ENCODE measurements around the gene CREB3L2. TPM values are rescaled to one million over a fixed set of nuclear protein-coding genes. Genes with fewer than 3 reads are reported as not detected.

CREB3L2 gene
- total and polyA plus RNA-seq, 11 donors = 4.0 to 40.6 (median 21.8) TPM

DNA sequence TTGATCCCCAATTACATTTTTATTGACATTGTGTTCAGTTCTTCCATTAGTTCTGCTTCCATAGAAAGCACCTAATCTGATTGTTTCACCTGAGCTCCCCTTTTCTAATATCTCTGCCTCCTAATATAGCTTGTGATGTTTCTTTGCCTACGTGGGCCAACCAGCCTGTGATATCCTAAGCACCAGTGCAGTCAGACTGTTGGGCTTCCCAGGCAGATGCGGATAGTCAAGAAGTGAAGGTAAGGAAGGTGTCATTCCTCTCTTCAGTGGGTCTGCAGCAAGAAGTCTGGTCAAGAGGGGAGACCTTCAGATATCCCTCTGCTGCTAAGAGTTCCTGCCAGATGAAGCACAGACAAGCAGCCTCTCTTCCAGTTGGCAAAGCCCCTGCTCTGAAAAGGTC, 138.9 kb downstream of the CREB3L2 start:
- intact Hi-C loops (cut with DNase I) = loop anchor here in 1 of 10 donors (5.0 kb wide), 1 partner anchor 34 kb away; no protein-coding TSS in a partner anchor
- DNase-seq = no peak
- peaks cover 0 to 17% (median 2%) of the 10 kb centered on the region in 12 donors for H3K4me1 ChIP-seq
- peak overlapping the region in 3 of 12 donors; percentile 10 to 28 (median 11) for H3K27ac ChIP-seq
- 60 to 73% (median 65%) methylated on average over 2 of the region's 2 CpGs for WGBS, 4 donors
- H3K27me3 ChIP-seq = no peaks in the 10 kb centered on the region
- H3K4me3 ChIP-seq = no peak overlapping the region
- H3K36me3 ChIP-seq = peaks cover 0 to 70% (median 12%) of the 10 kb centered on the region in 9 donors
- peak in 3 of 4 donors; percentile 34 to 65 (median 34) for ATAC-seq
- TF ChIP-seq, protein P1, sequence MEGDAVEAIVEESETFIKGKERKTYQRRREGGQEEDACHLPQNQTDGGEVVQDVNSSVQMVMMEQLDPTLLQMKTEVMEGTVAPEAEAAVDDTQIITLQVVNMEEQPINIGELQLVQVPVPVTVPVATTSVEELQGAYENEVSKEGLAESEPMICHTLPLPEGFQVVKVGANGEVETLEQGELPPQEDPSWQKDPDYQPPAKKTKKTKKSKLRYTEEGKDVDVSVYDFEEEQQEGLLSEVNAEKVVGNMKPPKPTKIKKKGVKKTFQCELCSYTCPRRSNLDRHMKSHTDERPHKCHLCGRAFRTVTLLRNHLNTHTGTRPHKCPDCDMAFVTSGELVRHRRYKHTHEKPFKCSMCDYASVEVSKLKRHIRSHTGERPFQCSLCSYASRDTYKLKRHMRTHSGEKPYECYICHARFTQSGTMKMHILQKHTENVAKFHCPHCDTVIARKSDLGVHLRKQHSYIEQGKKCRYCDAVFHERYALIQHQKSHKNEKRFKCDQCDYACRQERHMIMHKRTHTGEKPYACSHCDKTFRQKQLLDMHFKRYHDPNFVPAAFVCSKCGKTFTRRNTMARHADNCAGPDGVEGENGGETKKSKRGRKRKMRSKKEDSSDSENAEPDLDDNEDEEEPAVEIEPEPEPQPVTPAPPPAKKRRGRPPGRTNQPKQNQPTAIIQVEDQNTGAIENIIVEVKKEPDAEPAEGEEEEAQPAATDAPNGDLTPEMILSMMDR (IDR thresholded peaks at IDR 0.05) = no peak
- no peak for TF ChIP-seq POLR2A (IDR thresholded peaks at IDR 0.05)
- H3K9me3 ChIP-seq = peaks cover 0 to 13% (median 4%) of the 10 kb centered on the region in 12 donors

DNA sequence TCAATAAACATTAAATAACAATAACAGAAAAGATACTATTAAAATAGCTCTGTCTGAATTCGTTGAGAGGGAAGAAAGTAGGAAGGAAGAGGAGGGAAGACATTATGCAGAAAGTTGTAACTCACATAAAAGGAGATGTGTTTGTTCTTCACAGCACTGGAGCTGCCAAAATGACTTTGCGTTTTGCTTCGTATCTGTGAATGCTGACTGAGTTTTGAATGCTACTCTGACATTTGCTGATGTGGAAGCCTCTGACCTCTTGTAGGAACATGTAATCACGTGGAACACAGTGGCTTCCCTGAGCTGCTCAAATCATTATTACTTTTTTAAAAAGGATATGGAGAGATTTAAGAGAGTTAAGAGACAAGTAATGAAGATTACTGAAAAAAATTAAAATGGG, 139.5 kb downstream of the CREB3L2 start:
- Histone ChIP-seq H3K4me1 (peaks cover 0 to 13% (median 0%) of the 10 kb centered on the region in 12 donors), H3K27me3 (no peaks in the 10 kb centered on the region), H3K4me3 (no peak overlapping the region), H3K36me3 (peaks cover 0 to 64% (median 12%) of the 10 kb centered on the region in 9 donors), H3K9me3 (peaks cover 0 to 13% (median 4%) of the 10 kb centered on the region in 12 donors), H3K27ac (peak overlapping the region in 3 of 12 donors; percentile 10 to 28 (median 11))
- intact Hi-C loops (cut with DNase I) = loop anchor here in 1 of 10 donors (5.0 kb wide), 1 partner anchor 35 kb away; no protein-coding TSS in a partner anchor
- TF ChIP-seq POLR2A (IDR thresholded peaks at IDR 0.05) = no peak
- TF ChIP-seq, protein P1 (IDR thresholded peaks at IDR 0.05) = no peak
- WGBS, 4 donors = 21 to 40% (median 32%) methylated on average over 4 of the region's 4 CpGs
- DNase-seq (no peak), ATAC-seq (no peak)

DNA sequence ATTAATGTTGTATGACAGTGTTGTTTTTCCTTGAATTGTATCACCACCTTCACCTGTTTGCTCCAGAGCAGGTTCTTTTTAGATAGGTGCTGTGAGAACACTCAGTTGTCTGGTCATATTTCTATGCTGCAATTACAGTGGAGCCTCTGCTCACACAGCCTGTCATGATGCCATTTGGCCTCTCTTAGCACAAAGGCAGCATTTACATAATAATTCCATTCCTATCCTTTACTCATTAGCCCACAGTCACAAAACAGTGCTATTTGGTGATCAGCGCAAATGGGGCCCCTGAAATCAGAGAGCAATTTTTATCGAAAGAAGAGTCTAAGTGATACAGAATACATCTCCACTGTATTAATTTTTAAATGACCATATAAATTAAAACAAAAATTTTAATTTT, 141.3 kb downstream of the CREB3L2 start:
- Histone ChIP-seq H3K9me3 (peaks cover 0 to 3% (median 0%) of the 10 kb centered on the region in 12 donors), H3K27me3 (no peaks in the 10 kb centered on the region), H3K4me3 (no peak overlapping the region), H3K36me3 (peaks cover 0 to 46% (median 9%) of the 10 kb centered on the region in 9 donors), H3K27ac (no peak overlapping the region), H3K4me1 (peaks cover 0 to 13% (median 0%) of the 10 kb centered on the region in 12 donors)
- 94 to 100% (median 98%) methylated on average over 2 of the region's 2 CpGs for WGBS, 4 donors
- TF ChIP-seq, protein P1 (IDR thresholded peaks at IDR 0.05) = no peak
- TF ChIP-seq POLR2A (IDR thresholded peaks at IDR 0.05) = no peak
- intact Hi-C loops (cut with DNase I) = loop anchor here in 1 of 10 donors (5.0 kb wide), 1 partner anchor 37 kb away; no protein-coding TSS in a partner anchor
- ATAC-seq (no peak), DNase-seq (no peak)

DNA sequence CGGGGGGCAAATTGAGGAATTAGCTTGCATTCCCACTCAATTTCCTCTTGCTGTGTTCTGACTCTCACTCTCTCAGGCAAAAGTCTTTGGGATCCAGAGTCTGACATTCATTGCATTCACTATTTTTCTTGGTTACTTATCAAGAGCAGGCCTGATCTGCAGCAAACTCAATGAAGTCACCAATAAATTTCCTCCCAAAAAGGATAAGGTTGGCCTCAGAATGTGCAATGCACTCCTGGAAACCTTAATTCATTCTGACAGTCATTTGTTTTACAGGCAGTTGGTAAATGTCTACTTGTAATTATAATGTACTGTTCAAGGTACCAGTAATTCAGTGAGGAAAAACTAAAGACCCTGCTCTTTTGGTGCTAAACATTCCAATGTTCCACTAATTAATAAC, 148.8 kb downstream of the CREB3L2 start:
- no peak for TF ChIP-seq POLR2A (IDR thresholded peaks at IDR 0.05)
- TF ChIP-seq, protein P1 (IDR thresholded peaks at IDR 0.05) = no peak
- peaks cover 0 to 8% (median 0%) of the 10 kb centered on the region in 9 donors for H3K27me3 ChIP-seq
- intact Hi-C loops (cut with DNase I) = no loop called here
- WGBS, 4 donors = 100% methylated on average over 1 of the region's 1 CpG
- H3K4me3 ChIP-seq = no peak overlapping the region
- H3K9me3 ChIP-seq = no peaks in the 10 kb centered on the region
- H3K36me3 ChIP-seq = peaks cover 0 to 8% (median 0%) of the 10 kb centered on the region in 9 donors
- H3K4me1 ChIP-seq = no peaks in the 10 kb centered on the region
- no peak for DNase-seq
- no peak for ATAC-seq
- no peak overlapping the region for H3K27ac ChIP-seq
